GOT3 (cell line): ENCODE data around the gene FLOT2.
"Not testable (repeated sequence)": the region's sequence is repeated elsewhere in the genome, so short reads cannot be mapped to it uniquely, and the experiment has no call there.

ENCODE experiments used
- DNase-seq: peaks from one replicate; lab custom pipeline; 2025; ENCODE audit warnings: mixed read lengths; lab: John Stamatoyannopoulos, UW

The FLOT2 gene

GRCh38 chr17:28916302-28916934 is 18.9 kb upstream of the FLOT2 start:
- no peak for DNase-seq

- DNase-seq = no peak
These were observed 15.4 kb upstream of the FLOT2 start for GRCh38 chr17:28912938-28913333.

DNA sequence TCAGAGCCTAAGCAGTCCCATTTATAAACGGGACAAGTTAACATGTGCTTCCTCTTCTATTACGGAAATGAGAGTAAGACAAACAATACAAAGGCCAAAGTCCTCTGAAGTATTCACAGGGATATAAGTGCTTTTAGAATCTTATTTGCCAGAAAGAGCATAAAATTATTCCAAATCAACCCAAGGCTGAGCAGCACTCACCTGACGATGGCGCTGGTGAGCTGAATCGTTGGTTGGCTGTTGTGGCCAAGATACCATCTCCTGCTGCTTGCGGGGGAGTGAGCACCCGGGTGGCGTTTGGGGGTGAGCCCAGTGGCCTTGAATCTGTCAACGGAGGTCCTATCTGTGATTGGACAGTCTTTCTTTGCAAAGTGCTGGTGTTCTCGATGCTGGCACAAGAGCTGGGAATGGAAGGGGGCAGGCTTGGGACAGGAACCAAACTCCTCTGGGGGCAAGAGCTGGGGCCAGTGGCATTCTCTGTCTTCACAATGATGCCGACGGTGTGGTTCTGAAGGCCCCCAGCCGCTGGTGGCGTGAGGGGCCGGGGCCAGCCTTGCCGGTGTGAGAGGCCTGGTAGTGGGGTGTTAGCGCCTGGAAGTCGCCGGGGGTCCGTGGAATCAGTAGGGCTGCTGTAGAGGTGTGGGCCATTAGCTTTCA is 14.9 kb upstream of the FLOT2 start:
- no peak for DNase-seq

- no peak for DNase-seq
These were observed 14.0 kb upstream of the FLOT2 start for GRCh38 chr17:28911411-28912045.

DNA sequence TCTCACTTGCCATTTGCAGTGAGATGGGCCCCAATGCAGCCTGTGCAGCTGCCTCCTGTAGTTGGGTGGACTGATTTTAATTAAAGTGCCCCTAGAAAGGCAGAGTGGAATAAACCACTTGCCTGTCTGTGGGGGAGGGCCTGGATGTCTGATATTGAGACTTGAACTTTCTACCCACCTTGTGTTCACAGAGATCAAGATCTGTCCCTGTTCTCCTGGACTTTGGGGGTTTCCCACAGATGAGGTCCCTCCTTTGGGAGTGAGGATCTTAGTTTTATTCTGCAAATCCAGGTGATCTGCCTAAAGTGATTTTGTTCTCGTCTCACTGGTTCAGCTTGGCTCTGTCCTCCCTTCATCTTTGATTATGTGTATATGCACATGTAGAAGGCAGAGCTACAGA is 13.0 kb upstream of the FLOT2 start:
- DNase-seq = no peak

DNA sequence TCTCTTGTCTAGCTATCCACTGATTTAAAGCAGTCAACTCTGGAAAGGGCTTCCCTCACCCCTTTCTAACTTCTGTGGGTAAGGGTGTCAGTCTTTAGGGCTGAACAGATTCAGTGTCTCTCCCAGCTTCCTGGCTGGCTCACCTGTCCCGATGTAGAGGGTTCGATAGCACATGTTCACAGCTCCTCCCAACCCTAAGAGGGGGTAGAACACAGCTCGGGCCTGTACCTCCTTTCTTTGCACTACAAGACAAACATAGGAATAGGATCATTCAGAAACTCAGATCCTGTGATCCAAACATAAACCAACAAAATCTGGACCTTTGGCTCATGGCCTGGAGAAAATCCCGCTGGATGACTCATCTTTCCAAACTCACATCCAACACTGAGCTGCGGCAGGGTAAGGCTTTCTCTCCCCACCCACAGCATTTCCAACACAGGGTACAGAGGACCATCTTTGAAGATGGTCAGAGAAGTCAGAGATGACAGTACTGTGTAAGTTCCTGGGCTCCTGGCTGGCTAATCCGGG is 11.2 kb upstream of the FLOT2 start:
- no peak for DNase-seq

DNA sequence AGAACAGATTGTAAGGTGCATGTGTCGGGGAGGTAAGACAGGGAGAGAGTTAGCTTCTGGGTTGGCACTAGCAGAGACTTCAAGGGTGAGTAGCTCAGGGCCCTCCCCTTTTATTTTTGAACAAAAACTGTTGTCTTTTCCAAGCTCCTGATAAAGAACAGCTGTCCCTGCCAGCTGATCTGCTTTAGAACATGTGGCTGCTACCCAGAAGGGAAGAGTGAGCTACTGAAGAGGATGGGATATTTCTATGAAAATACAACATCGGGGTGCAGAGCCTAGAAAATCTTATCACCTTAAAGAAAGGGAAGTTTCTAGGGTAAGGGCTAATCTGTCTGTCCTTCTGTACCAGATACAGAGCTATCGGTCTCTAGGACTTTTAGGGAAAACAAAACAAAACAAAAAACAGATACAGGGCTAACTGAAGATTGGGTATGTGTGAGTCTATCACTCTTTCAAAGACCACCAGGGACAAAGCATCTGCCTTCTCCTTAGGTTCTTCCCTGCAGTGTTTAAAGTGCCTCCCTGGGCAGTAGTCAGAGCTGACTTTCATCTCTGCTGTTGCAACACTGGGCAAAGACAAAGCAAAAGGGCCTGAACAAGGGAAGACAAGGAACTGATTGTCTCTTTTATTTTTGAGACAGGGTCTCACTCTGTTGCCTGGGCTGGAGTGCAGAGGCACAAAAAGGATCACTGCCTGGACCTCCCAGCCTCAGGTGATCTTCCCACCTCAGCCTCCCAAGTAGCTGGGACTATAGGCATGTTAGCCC is 10.4 kb upstream of the FLOT2 start:
- no peak for DNase-seq

GRCh38 chr17:28906706-28907438 is 9.3 kb upstream of the FLOT2 start:
- DNase-seq = no peak

DNA sequence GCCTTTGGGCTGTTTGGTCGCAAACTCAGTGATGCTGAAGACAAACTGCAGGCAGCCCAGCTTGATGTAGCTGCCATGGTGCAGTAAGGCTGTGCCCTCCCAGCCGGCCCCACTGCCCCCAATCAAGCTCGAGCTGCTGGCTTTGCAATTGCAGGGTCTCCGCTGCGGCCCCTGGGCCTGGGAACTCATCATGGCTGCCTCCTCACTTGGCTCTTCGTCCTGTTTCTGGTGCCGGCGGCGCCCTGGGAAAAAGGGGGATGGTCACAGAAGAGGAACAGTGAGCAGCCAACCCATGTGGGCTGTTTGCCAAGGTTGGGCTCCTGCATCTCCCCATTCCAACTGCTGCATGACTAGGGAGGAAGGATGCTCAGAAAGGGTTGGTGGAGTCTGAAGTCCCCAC is 8.7 kb upstream of the FLOT2 start:
- DNase-seq = no peak

DNA sequence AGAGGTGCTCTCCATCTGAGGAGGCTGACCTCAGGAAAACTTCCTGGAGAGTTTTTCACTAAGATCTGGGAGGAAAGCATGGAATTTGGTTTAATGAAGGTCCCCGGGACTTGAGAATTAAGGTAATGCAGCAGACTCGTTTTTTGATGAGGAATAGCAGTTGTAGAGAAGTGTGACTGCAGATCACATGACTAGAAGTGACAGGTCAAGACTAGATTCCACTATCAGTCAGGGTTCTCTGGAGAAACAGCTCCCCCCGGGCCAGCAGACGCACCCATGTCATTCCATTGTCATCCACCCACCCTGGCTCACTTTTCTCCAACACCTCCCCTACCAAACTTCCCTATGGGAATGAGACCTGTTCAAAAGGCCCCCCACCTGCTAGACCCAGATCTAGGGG is 7.3 kb upstream of the FLOT2 start:
- no peak for DNase-seq

DNA sequence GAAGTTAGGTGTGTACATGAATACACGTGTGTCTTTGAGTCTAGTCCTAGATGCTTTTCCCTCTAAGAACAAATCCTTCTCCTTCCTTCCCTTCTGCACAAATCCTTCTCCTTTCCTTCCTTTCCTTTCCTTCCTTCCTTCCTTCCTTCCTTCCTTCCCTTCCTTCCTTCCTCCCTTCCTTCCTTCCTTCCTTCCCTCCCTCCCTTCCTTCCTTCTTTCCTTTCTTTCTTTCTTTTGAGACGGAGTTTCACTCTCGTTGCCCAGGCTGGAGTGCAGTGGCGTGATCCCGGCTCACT is 6.0 kb upstream of the FLOT2 start:
- DNase-seq = not testable (repeated sequence)

GRCh38 chr17:28902819-28903545 is 5.4 kb upstream of the FLOT2 start, which contains the start of gene DHRS13:
DHRS13 (minus strand) TSS chr17:28903079; CDS start chr17:28902944, 135 bp downstream.
- DNase-seq = peak; percentile 69

- DNase-seq = no peak
These were observed 4.6 kb upstream of the FLOT2 start for GRCh38 chr17:28901866-28902818.

GRCh38 chr17:28900986-28901726 is 3.6 kb upstream of the FLOT2 start:
- no peak for DNase-seq

GRCh38 chr17:28899212-28899815 is 1.8 kb upstream of the FLOT2 start:
- DNase-seq = no peak

DNA sequence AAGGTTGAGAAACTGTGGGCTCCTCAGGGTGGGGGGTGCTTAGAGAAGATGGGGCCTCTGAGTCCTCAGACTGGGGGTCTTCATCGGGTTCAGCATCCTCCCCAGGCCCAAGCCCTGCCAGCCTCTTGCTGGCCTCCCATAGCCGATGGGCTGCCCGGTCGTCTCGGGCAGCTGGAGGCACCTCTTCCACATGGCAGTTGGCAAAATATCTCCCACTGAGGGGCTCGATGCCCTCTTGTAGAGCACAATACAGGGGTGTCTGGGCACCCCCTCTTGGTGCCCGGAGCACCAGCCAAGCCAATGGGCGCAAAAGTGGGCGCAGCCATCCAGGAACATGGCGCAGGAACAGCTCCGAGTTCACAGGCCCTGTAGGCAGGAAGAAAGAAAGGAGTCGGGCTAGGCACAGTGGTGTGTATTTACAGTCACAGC is 1.0 kb upstream of the FLOT2 start:
- no peak for DNase-seq

DNA sequence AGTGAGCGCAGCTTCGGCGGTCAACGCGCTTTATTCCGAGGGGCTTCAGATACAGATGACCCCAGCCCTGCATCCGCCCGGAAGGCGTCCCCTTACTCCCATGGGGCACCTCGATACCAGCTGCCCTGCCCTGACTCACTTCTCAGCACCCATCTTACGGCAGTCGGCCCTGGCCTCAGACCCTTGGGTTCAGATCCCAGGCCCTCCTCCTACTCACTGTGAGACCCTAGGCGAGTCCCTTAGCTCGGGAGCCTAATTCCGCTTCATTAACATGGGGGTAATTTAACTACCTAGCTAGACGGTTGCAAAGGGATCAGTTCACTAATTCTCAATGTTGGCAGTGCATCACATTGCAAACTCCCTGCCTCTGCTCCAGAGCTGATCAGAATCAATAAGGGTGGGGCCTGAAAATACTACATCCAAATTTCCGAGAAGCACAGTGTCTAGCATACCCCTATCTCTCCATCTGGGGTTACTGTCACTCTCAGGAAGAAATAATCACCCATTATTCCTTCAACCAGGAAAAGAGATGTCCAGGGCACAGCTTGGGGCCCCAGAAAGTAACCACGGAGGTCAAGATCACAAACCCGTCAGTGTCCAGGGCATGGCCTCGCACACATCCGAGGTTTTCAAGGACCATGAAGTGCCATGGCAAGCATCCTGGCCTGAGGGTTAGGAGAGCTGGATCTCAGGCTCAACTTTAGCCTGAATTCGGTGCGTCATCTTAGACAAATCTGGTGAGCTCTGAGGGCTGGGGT is 415 bp upstream of the FLOT2 start:
- DNase-seq = no peak

DNA sequence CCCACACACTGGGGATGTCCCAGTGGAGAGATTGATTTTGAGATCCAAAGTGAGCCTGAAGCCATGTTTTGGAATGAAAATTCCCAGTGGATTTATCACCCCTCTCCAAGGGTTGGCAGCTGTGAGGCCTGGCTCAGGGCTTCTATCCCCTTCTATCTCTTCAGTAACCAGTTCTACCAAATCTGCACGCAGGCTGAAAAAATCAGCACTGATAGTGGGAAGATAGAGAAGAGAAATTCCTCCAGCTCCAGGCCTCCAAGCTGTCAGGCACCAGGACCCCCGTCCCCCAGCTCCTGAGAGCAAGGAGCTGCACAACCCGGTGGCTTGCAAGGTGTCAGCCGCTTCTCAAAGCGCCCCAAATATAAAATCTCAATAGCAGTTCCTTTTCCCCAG is 1.0 kb downstream of the FLOT2 start:
- no peak for DNase-seq
